ENCODE measurements around the gene OR14K1. TPM values are rescaled to one million over a fixed set of nuclear protein-coding genes. Genes with fewer than 3 reads are reported as not detected.
"Not testable (repeated sequence)": the region's sequence is repeated elsewhere in the genome, so short reads cannot be mapped to it uniquely, and the experiment has no call there.

OR14K1 gene
- total and polyA plus RNA-seq, 7 donors, result 0.99 TPM; not detected in 6

DNA sequence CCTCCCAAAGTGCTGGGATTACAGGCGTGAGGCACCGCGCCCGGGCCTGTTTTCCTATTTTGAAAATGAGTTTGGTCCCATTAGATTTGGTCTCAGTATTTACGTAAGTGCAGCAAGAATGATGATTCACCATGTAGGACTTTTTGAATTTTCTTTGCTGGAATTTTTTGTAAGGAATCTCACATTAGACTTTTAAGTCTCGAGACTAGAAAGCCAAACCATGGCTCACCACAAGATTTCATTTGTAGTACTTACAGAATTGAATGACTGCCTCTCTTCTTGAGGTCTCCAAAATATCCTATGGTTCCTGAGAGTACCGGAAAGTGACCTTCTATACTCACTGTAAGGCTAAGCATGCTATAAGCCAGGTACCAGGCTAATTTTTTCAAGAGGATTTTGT, 9.2 kb downstream of the OR14K1 start:
- H3K4me3 ChIP-seq, result no peak overlapping the region
- no peak overlapping the region for H3K27ac ChIP-seq
- H3K27me3 ChIP-seq, result no peaks in the 10 kb centered on the region
- H3K4me1 ChIP-seq, result no peaks in the 10 kb centered on the region
- DNase-seq, result no peak
- no peaks in the 10 kb centered on the region for H3K36me3 ChIP-seq
- peaks cover 0 to 3% (median 0%) of the 10 kb centered on the region in 4 donors for H3K9me3 ChIP-seq
- WGBS, 2 donors, result 93% methylated on average over 7 of the region's 7 CpGs
- no peak for TF ChIP-seq EP300 (IDR thresholded peaks at IDR 0.05)
- no peak for TF ChIP-seq POLR2AphosphoS5 (IDR thresholded peaks at IDR 0.05)
- TF ChIP-seq, protein P1, sequence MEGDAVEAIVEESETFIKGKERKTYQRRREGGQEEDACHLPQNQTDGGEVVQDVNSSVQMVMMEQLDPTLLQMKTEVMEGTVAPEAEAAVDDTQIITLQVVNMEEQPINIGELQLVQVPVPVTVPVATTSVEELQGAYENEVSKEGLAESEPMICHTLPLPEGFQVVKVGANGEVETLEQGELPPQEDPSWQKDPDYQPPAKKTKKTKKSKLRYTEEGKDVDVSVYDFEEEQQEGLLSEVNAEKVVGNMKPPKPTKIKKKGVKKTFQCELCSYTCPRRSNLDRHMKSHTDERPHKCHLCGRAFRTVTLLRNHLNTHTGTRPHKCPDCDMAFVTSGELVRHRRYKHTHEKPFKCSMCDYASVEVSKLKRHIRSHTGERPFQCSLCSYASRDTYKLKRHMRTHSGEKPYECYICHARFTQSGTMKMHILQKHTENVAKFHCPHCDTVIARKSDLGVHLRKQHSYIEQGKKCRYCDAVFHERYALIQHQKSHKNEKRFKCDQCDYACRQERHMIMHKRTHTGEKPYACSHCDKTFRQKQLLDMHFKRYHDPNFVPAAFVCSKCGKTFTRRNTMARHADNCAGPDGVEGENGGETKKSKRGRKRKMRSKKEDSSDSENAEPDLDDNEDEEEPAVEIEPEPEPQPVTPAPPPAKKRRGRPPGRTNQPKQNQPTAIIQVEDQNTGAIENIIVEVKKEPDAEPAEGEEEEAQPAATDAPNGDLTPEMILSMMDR (IDR thresholded peaks at IDR 0.05), result no peak
- TF ChIP-seq POLR2A (IDR thresholded peaks at IDR 0.05), result no peak
- intact Hi-C loops (cut with DNase I), result no loop called here

DNA sequence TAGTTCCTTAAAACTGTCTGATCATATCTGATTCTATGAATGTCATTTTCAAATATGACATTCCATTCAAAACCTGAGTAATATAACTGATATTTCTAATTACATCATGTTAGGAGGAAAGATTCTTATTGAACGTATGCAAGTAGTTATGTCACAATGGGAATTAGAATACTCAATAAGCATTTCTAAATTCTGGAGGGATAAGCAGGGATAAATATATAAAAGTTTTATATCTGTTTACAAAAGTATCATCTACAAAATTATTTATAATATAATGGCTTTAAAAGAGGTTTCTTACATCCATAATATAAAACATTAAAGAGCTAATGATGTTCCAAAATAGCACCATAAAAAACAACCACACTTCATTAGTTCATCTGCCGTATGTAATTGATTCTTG, 9.6 kb downstream of the OR14K1 start, which contains the start of gene OR14A2:
TSS of gene OR14A2 (minus strand) at position 101 of the 400 bp plus-strand sequence.
- no peak within 1 kb of the TSS for H3K4me3 ChIP-seq
- no peaks in the 10 kb centered on the region for H3K4me1 ChIP-seq
- H3K36me3 ChIP-seq, result no peaks in the 10 kb centered on the region
- 94 to 97% methylated on average over 2 of the region's 2 CpGs for WGBS, 2 donors
- TF ChIP-seq, protein P1 (IDR thresholded peaks at IDR 0.05), result no peak
- no peak for TF ChIP-seq POLR2AphosphoS5 (IDR thresholded peaks at IDR 0.05)
- no peak for TF ChIP-seq POLR2A (IDR thresholded peaks at IDR 0.05)
- TF ChIP-seq EP300 (IDR thresholded peaks at IDR 0.05), result no peak
- no peaks in the 10 kb centered on the region for H3K27me3 ChIP-seq
- DNase-seq, result no peak
- H3K9me3 ChIP-seq, result peaks cover 0 to 2% (median 0%) of the 10 kb centered on the region in 4 donors
- intact Hi-C loops (cut with DNase I), result no loop called here
- H3K27ac ChIP-seq, result no peak within 1 kb of the TSS

DNA sequence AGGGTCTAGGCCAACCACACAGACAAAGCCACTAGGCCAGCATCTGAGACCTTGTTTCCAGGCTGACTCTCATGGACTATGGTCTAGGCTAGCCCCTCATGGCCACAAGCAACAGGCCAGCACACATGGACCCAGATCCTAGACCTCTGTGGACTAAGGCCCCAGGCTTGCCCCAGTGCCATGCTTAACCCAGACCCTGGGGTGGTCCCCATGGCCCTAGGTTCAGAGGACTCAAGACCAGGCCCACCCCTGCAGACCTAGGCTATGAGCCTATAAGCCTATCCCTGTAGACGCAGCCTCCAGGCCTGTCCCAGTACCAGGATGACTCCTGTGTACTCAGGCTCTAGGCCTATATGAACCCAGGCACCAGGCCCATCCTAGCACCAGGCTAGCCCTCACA, 11.5 kb downstream of the OR14K1 start:
- DNase-seq, result no peak
- H3K27me3 ChIP-seq, result no peaks in the 10 kb centered on the region
- intact Hi-C loops (cut with DNase I), result no loop called here
- H3K4me3 ChIP-seq, result no peak overlapping the region
- no peaks in the 10 kb centered on the region for H3K36me3 ChIP-seq
- no peak overlapping the region for H3K27ac ChIP-seq
- no peaks in the 10 kb centered on the region for H3K9me3 ChIP-seq
- H3K4me1 ChIP-seq, result no peaks in the 10 kb centered on the region
- TF ChIP-seq EP300 (IDR thresholded peaks at IDR 0.05) (no peak), POLR2AphosphoS5 (IDR thresholded peaks at IDR 0.05) (no peak), POLR2A (IDR thresholded peaks at IDR 0.05) (no peak)
- TF ChIP-seq, protein P1 (IDR thresholded peaks at IDR 0.05), result no peak
- 94% methylated on average over 1 of the region's 1 CpG for WGBS, 2 donors

DNA sequence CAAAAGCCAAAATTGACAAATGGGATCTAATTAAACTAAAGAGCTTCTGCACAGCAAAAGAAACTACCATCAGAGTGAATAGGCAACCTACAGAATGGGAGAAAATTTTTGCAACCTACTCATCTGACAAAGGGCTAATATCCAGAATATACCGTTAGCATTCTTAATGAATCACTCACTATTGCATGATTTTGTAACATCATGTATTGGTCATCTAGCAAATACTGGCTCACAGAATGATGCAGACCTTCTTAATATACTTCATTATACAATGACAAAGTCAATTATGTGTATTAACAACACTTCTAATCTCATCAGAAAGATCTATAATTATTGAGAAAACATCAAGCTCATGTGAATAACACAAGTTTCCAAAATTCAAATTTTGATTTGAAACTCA, 15.9 kb downstream of the OR14K1 start:
- H3K4me3 ChIP-seq; H3K4me1 ChIP-seq; intact Hi-C loops (cut with DNase I); H3K27me3 ChIP-seq; H3K36me3 ChIP-seq; H3K27ac ChIP-seq; DNase-seq; H3K9me3 ChIP-seq: not testable (repeated sequence)
- 95 to 96% methylated on average over 1 of the region's 1 CpG for WGBS, 2 donors

DNA sequence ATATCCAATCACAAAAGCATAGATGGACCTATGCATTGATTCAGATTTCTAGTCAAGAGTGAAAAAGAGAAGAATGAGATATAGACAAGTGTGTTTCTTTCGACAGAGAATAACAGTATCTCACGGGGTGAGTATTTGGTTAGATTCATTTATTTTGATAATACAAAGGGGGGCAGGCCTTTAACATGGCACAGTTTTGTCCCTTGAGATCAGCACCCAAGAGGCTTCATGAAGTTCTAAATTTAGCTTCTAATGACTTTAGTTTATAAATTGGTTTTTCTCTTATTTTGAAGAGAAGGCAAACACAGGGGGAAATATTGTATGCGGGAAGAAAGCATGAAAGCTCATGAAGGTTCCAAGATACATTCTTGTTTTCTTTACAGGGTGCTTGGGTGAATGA, 22.0 kb downstream of the OR14K1 start, which contains the start of gene OR1C1:
TSS of gene OR1C1 (minus strand) at position 101 of the 400 bp plus-strand sequence. CDS start 2,150 bp downstream, outside the sequence.
- Histone ChIP-seq H3K27me3 (no peaks in the 10 kb centered on the region), H3K27ac (no peak within 1 kb of the TSS), H3K4me1 (no peaks in the 10 kb centered on the region), H3K4me3 (no peak within 1 kb of the TSS), H3K9me3 (no peaks in the 10 kb centered on the region), H3K36me3 (no peaks in the 10 kb centered on the region)
- DNase-seq, result no peak
- TF ChIP-seq EP300 (IDR thresholded peaks at IDR 0.05) (no peak), POLR2A (IDR thresholded peaks at IDR 0.05) (no peak), POLR2AphosphoS5 (IDR thresholded peaks at IDR 0.05) (no peak)
- TF ChIP-seq, protein P1 (IDR thresholded peaks at IDR 0.05), result no peak
- intact Hi-C loops (cut with DNase I), result no loop called here
- WGBS, 2 donors, result 91 to 95% methylated on average over 3 of the region's 3 CpGs

Data from sigmoid colon (tissue), 7 donors.